Measurements from ENCODE around the gene CNTLN.
"Not testable (repeated sequence)": the region's sequence is repeated elsewhere in the genome, so short reads cannot be mapped to it uniquely, and the experiment has no call there.

CNTLN gene

GRCh38 chr9:17177496-17177895 lies 42.7 kb downstream of the CNTLN start:
- not testable (repeated sequence) for DNase-seq

- no peak for DNase-seq
Measured at GRCh38 chr9:17185481-17186029, 50.7 kb downstream of the CNTLN start.

- no peak for DNase-seq
Measured at GRCh38 chr9:17191082-17191481, 56.2 kb downstream of the CNTLN start.

GRCh38 chr9:17204611-17205152 lies 69.8 kb downstream of the CNTLN start:
- no peak for DNase-seq

- no peak for DNase-seq
Measured at GRCh38 chr9:17216011-17216410, 81.2 kb downstream of the CNTLN start.

GRCh38 chr9:17216646-17217045 lies 81.8 kb downstream of the CNTLN start:
- DNase-seq: no peak

- no peak for DNase-seq
Measured at GRCh38 chr9:17217272-17217671, 82.4 kb downstream of the CNTLN start.

GRCh38 chr9:17219261-17219660 lies 84.4 kb downstream of the CNTLN start:
- DNase-seq: no peak

GRCh38 chr9:17222932-17223331 lies 88.1 kb downstream of the CNTLN start:
- DNase-seq: no peak

GRCh38 chr9:17225407-17225806 lies 90.6 kb downstream of the CNTLN start:
- DNase-seq: no peak

- DNase-seq: no peak
Measured at GRCh38 chr9:17229945-17230560, 95.2 kb downstream of the CNTLN start.

- no peak for DNase-seq
Measured at GRCh38 chr9:17230646-17231045, 95.8 kb downstream of the CNTLN start.

- no peak for DNase-seq
Measured at GRCh38 chr9:17236147-17236546, 101.3 kb downstream of the CNTLN start.

- DNase-seq: no peak
Measured at GRCh38 chr9:17246770-17247169, 111.9 kb downstream of the CNTLN start.

- DNase-seq: no peak
Measured at GRCh38 chr9:17251100-17251499, 116.3 kb downstream of the CNTLN start.

GRCh38 chr9:17268531-17269188 lies 133.8 kb downstream of the CNTLN start:
- DNase-seq: not testable (repeated sequence)

GRCh38 chr9:17269799-17270198 lies 135.0 kb downstream of the CNTLN start:
- DNase-seq: no peak

- DNase-seq: no peak
Measured at GRCh38 chr9:17272536-17272935, 137.7 kb downstream of the CNTLN start.

GRCh38 chr9:17280350-17281012 lies 145.6 kb downstream of the CNTLN start:
- DNase-seq: no peak

- DNase-seq: not testable (repeated sequence)
Measured at GRCh38 chr9:17290673-17291072, 155.8 kb downstream of the CNTLN start.

- DNase-seq: no peak
Measured at GRCh38 chr9:17291766-17292165, 156.9 kb downstream of the CNTLN start.

GRCh38 chr9:17293685-17294084 lies 158.8 kb downstream of the CNTLN start:
- no peak for DNase-seq

- no peak for DNase-seq
Measured at GRCh38 chr9:17294822-17295624, 160.2 kb downstream of the CNTLN start.

Data from CD4-positive, alpha-beta T cell treated with Interleukin-10 for 1 hour (primary cell).